ENCODE measurements around the gene ANGPT4. TPM values are rescaled to one million over a fixed set of nuclear protein-coding genes. Genes with fewer than 3 reads are reported as not detected.
A peak's percentile ranks its signal among the peaks of the same experiment; 100 is the strongest.
"Not testable (repeated sequence)": the region's sequence is repeated elsewhere in the genome, so short reads cannot be mapped to it uniquely, and the experiment has no call there.

ANGPT4 gene
- total RNA-seq, 2 donors from 2014 or later: under 0.01 to 0.66 TPM

- no peak overlapping the region for H3K27ac ChIP-seq
- ATAC-seq (no peak), DNase-seq (no peak)
- TF ChIP-seq CTCF (IDR thresholded peaks at IDR 0.05): no peak
- TF ChIP-seq POLR2A (IDR thresholded peaks at IDR 0.05): no peak
- no peaks in the 10 kb centered on the region for H3K36me3 ChIP-seq (replicated peaks in 1 of 2; ENCODE audit: insufficient read depth in 1 of 2, low read depth in 2 of 2)
- 81 to 83% methylated on average over 3 of the region's 3 CpGs for WGBS, 2 donors
- peaks cover 18% of the 10 kb centered on the region for H3K4me1 ChIP-seq
- no peak overlapping the region for H3K4me3 ChIP-seq
- H3K9me3 ChIP-seq: no peaks in the 10 kb centered on the region
- intact Hi-C loops (cut with DNase I): no loop called here
- H3K27me3 ChIP-seq: no peaks in the 10 kb centered on the region
Measured at GRCh38 chr20:831251-831650, 84.9 kb downstream of the ANGPT4 start.

DNA sequence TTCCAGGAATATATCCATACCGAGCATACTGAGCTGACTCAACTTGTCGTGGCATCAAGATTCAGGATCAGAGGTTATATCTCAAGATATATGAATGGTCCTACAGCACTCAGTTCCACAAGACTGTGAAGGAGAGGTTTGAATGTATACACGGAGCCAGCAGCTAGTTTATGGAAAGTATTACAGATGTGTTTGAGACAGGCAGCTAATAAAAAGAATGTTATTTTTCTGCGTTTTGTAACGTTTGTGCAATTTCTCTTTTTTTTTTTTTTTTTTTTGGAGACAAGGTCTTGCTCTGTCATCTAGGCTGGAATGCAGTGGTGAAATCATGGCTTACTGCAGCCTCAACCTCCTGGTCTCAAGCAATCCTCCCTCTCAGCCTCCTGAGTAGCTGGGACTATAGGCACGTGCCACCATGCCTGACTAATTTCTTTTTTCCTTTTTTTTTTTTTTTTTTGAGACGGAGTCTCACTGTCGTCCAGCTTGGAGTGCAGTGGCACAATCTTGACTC lies 86.1 kb downstream of the ANGPT4 start:
- no peaks in the 10 kb centered on the region for H3K9me3 ChIP-seq
- TF ChIP-seq CTCF (IDR thresholded peaks at IDR 0.05) (no peak), POLR2A (IDR thresholded peaks at IDR 0.05) (no peak)
- ATAC-seq: no peak
- 56 to 62% methylated on average over 8 of the region's 8 CpGs for WGBS, 2 donors
- no peaks in the 10 kb centered on the region for H3K27me3 ChIP-seq
- peak overlapping the region in 1 of 4 donors; percentile 56 for H3K27ac ChIP-seq
- DNase-seq: no peak
- intact Hi-C loops (cut with DNase I): no loop called here
- H3K36me3 ChIP-seq (replicated peaks in 1 of 2; ENCODE audit: insufficient read depth in 1 of 2, low read depth in 2 of 2): no peaks in the 10 kb centered on the region
- H3K4me3 ChIP-seq: no peak overlapping the region
- H3K4me1 ChIP-seq: peaks cover 11% of the 10 kb centered on the region

GRCh38 chr20:829551-829950 lies 86.6 kb downstream of the ANGPT4 start:
- Histone ChIP-seq H3K9me3 (no peaks in the 10 kb centered on the region), H3K27ac (peak overlapping the region in 1 of 4 donors; percentile 56), H3K36me3 (replicated peaks in 1 of 2; ENCODE audit: insufficient read depth in 1 of 2, low read depth in 2 of 2) (no peaks in the 10 kb centered on the region), H3K4me3 (no peak overlapping the region), H3K4me1 (peaks cover 7% of the 10 kb centered on the region), H3K27me3 (no peaks in the 10 kb centered on the region)
- ATAC-seq (no peak), DNase-seq (no peak)
- intact Hi-C loops (cut with DNase I): no loop called here
- TF ChIP-seq POLR2A (IDR thresholded peaks at IDR 0.05) (no peak), CTCF (IDR thresholded peaks at IDR 0.05) (no peak)
- WGBS, 2 donors: 95% methylated on average over 2 of the region's 2 CpGs

GRCh38 chr20:828987-829386 lies 87.1 kb downstream of the ANGPT4 start:
- Histone ChIP-seq H3K27me3 (no peaks in the 10 kb centered on the region), H3K27ac (no peak overlapping the region), H3K4me1 (peaks cover 1% of the 10 kb centered on the region), H3K4me3 (no peak overlapping the region), H3K9me3 (no peaks in the 10 kb centered on the region), H3K36me3 (replicated peaks in 1 of 2; ENCODE audit: insufficient read depth in 1 of 2, low read depth in 2 of 2) (no peaks in the 10 kb centered on the region)
- TF ChIP-seq CTCF (IDR thresholded peaks at IDR 0.05) (no peak), POLR2A (IDR thresholded peaks at IDR 0.05) (no peak)
- 44 to 49% methylated on average over 4 to 6 of the region's 6 CpGs for WGBS, 2 donors
- intact Hi-C loops (cut with DNase I): no loop called here
- DNase-seq (no peak), ATAC-seq (no peak)

- H3K4me3 ChIP-seq; H3K36me3 ChIP-seq (replicated peaks in 1 of 2; ENCODE audit: insufficient read depth in 1 of 2, low read depth in 2 of 2); H3K27me3 ChIP-seq; H3K4me1 ChIP-seq; H3K9me3 ChIP-seq; intact Hi-C loops (cut with DNase I); ATAC-seq; DNase-seq; H3K27ac ChIP-seq: not testable (repeated sequence)
- WGBS, 2 donors: 78 to 80% methylated on average over 8 of the region's 8 CpGs
Measured at GRCh38 chr20:827981-828380, 88.2 kb downstream of the ANGPT4 start.

All from body of pancreas (tissue), 4 donors.